Measurements from ENCODE around the gene ADPRHL1.

- TF ChIP-seq CTCF (conservative IDR thresholded peaks at IDR 0.05) (no peak), EZH2 (IDR thresholded peaks at IDR 0.05; ENCODE audit: low read depth) (no peak)
These were observed 36.1 kb downstream of the ADPRHL1 start for GRCh38 chr13:113417008-113417751.
